ENCODE results near the gene ZNF385B. TPM values are rescaled to one million over a fixed set of nuclear protein-coding genes. Genes with fewer than 3 reads are reported as not detected.
A peak's percentile ranks its signal among the peaks of the same experiment; 100 is the strongest.

The ZNF385B gene
- total and polyA plus RNA-seq, 10 of the 15 experiments (the other 5 are each of a cell fraction or from before 2014, with no cell fraction given), result not detected

DNA sequence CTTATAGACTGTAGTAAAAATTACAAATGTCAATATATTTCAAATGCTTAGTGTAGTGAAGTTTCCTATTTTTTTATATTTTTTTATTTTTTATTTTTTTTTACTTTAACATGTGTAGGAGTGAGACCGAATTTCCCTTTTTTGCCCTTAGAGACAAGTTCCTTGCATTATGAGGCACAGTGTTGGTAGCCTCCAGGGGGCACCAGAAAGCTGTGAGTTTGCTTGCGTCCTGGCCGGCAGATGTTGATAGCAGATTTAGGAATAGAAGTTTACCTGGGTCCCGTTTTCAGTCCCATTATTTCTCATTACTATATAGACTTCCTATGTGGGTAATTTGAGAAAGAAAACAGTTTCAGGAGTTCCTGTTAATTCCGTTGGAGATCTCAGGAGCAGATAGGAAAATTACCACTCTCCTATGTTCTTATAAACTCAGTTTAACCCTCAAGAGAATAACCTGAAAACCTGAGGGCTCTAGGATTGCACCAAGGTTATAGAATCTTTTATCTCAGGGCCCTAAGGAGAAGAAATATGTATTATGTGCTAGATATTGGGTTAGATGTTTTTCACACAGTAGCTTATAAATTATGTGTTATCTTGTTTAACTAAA lies 439.3 kb downstream of the ZNF385B start (continued):
- TF ChIP-seq, protein P1, sequence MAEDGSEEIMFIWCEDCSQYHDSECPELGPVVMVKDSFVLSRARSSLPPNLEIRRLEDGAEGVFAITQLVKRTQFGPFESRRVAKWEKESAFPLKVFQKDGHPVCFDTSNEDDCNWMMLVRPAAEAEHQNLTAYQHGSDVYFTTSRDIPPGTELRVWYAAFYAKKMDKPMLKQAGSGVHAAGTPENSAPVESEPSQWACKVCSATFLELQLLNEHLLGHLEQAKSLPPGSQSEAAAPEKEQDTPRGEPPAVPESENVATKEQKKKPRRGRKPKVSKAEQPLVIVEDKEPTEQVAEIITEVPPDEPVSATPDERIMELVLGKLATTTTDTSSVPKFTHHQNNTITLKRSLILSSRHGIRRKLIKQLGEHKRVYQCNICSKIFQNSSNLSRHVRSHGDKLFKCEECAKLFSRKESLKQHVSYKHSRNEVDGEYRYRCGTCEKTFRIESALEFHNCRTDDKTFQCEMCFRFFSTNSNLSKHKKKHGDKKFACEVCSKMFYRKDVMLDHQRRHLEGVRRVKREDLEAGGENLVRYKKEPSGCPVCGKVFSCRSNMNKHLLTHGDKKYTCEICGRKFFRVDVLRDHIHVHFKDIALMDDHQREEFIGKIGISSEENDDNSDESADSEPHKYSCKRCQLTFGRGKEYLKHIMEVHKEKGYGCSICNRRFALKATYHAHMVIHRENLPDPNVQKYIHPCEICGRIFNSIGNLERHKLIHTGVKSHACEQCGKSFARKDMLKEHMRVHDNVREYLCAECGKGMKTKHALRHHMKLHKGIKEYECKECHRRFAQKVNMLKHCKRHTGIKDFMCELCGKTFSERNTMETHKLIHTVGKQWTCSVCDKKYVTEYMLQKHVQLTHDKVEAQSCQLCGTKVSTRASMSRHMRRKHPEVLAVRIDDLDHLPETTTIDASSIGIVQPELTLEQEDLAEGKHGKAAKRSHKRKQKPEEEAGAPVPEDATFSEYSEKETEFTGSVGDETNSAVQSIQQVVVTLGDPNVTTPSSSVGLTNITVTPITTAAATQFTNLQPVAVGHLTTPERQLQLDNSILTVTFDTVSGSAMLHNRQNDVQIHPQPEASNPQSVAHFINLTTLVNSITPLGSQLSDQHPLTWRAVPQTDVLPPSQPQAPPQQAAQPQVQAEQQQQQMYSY (CRISPR knock-in tag; IDR thresholded peaks at IDR 0.05), result no peak
- TF ChIP-seq TCF7 (IDR thresholded peaks at IDR 0.05; ENCODE audit: borderline replicate concordance) (no peak), RAD21 (IDR thresholded peaks at IDR 0.05; ENCODE audit: insufficient read depth, low read depth, low read length) (peak; percentile 76), NR2C1 (IDR thresholded peaks at IDR 0.05) (no peak), ZNF384 (IDR thresholded peaks at IDR 0.05; ENCODE audit: borderline replicate concordance, low read depth, low read length) (no peak), CREM (IDR thresholded peaks at IDR 0.05; ENCODE audit: low read depth) (no peak), ZNF622 (IDR thresholded peaks at IDR 0.05) (no peak)
- TF ChIP-seq, protein P2, sequence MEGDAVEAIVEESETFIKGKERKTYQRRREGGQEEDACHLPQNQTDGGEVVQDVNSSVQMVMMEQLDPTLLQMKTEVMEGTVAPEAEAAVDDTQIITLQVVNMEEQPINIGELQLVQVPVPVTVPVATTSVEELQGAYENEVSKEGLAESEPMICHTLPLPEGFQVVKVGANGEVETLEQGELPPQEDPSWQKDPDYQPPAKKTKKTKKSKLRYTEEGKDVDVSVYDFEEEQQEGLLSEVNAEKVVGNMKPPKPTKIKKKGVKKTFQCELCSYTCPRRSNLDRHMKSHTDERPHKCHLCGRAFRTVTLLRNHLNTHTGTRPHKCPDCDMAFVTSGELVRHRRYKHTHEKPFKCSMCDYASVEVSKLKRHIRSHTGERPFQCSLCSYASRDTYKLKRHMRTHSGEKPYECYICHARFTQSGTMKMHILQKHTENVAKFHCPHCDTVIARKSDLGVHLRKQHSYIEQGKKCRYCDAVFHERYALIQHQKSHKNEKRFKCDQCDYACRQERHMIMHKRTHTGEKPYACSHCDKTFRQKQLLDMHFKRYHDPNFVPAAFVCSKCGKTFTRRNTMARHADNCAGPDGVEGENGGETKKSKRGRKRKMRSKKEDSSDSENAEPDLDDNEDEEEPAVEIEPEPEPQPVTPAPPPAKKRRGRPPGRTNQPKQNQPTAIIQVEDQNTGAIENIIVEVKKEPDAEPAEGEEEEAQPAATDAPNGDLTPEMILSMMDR (IDR thresholded peaks at IDR 0.05 in 2 of 3, conservative IDR thresholded peaks at IDR 0.05 in 1 of 3; ENCODE audit: control insufficient read depth in 2 of 3, extremely low read depth in 1 of 3, insufficient read depth in 1 of 3, low read depth in 3 of 3, low read length in 3 of 3), result peak; percentile 66 to 77 (median 69)
